HepG2 (cell line): Measurements from ENCODE around the gene AFG1L. TPM values are rescaled to one million over a fixed set of nuclear protein-coding genes. Genes with fewer than 3 reads are reported as not detected.

Experiments
- ELF4 ChIP-seq: sonication (generic); formaldehyde crosslinking; IDR thresholded peaks from 2 replicates; pipeline ENCODE4 v1.5.0; 2020; ENCODE audit warnings: missing genetic modification reagents, mild to moderate bottlenecking, moderate library complexity, borderline replicate concordance
- MTA1 ChIP-seq: sonication (generic); formaldehyde crosslinking; IDR thresholded peaks from 2 replicates; pipeline ENCODE4 v1.4.0; 2020; ENCODE audit warnings: missing genetic modification reagents, mild to moderate bottlenecking, borderline replicate concordance
- MTF2 ChIP-seq: sonication (generic); formaldehyde crosslinking; IDR thresholded peaks from 2 replicates; pipeline ENCODE4 v1.5.0; 2020; ENCODE audit warnings: missing genetic modification reagents, borderline replicate concordance
- MYNN ChIP-seq: sonication (generic); formaldehyde crosslinking; IDR thresholded peaks from 2 replicates; pipeline ENCODE4 v1.4.0; 2020; ENCODE audit warnings: mild to moderate bottlenecking, low read depth, missing genetic modification reagents
- MYPOP ChIP-seq: sonication (generic); formaldehyde crosslinking; IDR thresholded peaks from 2 replicates; pipeline ENCODE4 v1.8.1; 2023; ENCODE audit warnings: mild to moderate bottlenecking, moderate library complexity, missing genetic modification reagents
- NCOA1 ChIP-seq: sonication (generic); formaldehyde crosslinking; IDR thresholded peaks from 2 replicates; pipeline ENCODE4 v1.9.0; 2021; ENCODE audit warnings: missing genetic modification reagents
- NFYB ChIP-seq: sonication (generic); formaldehyde crosslinking; IDR thresholded peaks from 2 replicates; pipeline ENCODE4 v1.4.0; 2020; ENCODE audit warnings: missing genetic modification reagents
- RXRA ChIP-seq: sonication (generic); formaldehyde crosslinking; IDR thresholded peaks from 2 replicates; pipeline ENCODE4 v1.5.1; 2020; ENCODE audit warnings: missing genetic modification reagents
- SMARCE1 ChIP-seq: fragments of 450-650 bp; IDR thresholded peaks from 2 replicates; pipeline ENCODE4 v1.6.1; 2017; ENCODE audit warnings: borderline replicate concordance
- TOE1 ChIP-seq: sonication (generic); formaldehyde crosslinking; IDR thresholded peaks from 2 replicates; pipeline ENCODE4 v1.4.0; 2020; ENCODE audit warnings: mild to moderate bottlenecking, missing genetic modification reagents
- ZBTB7A ChIP-seq: sonication (generic); formaldehyde crosslinking; IDR thresholded peaks from 2 replicates; pipeline ENCODE4 v1.8.0; 2022; ENCODE audit warnings: mild to moderate bottlenecking, missing genetic modification reagents
- ZBTB8A ChIP-seq: sonication (generic); formaldehyde crosslinking; IDR thresholded peaks from 2 replicates; pipeline ENCODE4 v1.4.0; 2020; ENCODE audit warnings: mild to moderate bottlenecking, low read depth, missing genetic modification reagents, borderline replicate concordance
- ZNF460 ChIP-seq: sonication (generic); formaldehyde crosslinking; IDR thresholded peaks from 2 replicates; pipeline ENCODE4 v1.5.1; 2020; ENCODE audit warnings: missing genetic modification reagents, mild to moderate bottlenecking, borderline replicate concordance
- ZNF644 ChIP-seq: IDR thresholded peaks from 2 replicates; pipeline ENCODE4 v1.6.1; 2016; ENCODE audit warnings: low read depth
- ZNF713 ChIP-seq: sonication (generic); formaldehyde crosslinking; IDR thresholded peaks from 2 replicates; pipeline ENCODE4 v1.4.0; 2020; ENCODE audit warnings: mild to moderate bottlenecking, missing genetic modification reagents
- ZNF879 ChIP-seq: sonication (generic); formaldehyde crosslinking; IDR thresholded peaks from 2 replicates; pipeline ENCODE4 v1.8.1; 2023; ENCODE audit warnings: missing genetic modification reagents
- polyA plus RNA-seq, 8 experiments: library from polyadenylated mRNA; depleted of rRNA in 3 of 8; stranded (reverse) in 7 of 8; unstranded in 1 of 8; fragments of >200 nt; fragmentation: Illumina TruSeq in 4 of 8; extraction: Trizol in 4 of 8; gene quantifications; 2 replicates each; pipeline versions ENCODE4 v1.2.1 to v1.2.3, GENCODE V29; 2011 to 2016; ENCODE audit warnings: low read depth in 4 of 8, missing spikeins in 1 of 8, mixed read lengths in 1 of 8; ENCODE audit not compliant: insufficient read depth in 1 of 8
- total RNA-seq, 5 experiments: library from RNA; depleted of rRNA; stranded (reverse); fragments of >200 nt; fragmentation: Illumina TruSeq; extraction: Trizol; gene quantifications; 2 replicates each; pipeline ENCODE4 v1.2.3, GENCODE V29; 2016; ENCODE audit warnings: low read depth in 1 of 5
- TF ChIP-seq, protein P1 (sequence below): sonication (generic); formaldehyde crosslinking; IDR thresholded peaks from 2 replicates; pipeline ENCODE4 v1.5.0; 2020; ENCODE audit warnings: mild to moderate bottlenecking, missing genetic modification reagents
- TF ChIP-seq, protein P2 (sequence below), 2 experiments: IDR thresholded peaks; 2 replicates each; pipeline ENCODE4 v1.6.1; 2011 to 2012; ENCODE audit warnings: low read length in 2 of 2, borderline replicate concordance in 1 of 2, low read depth in 1 of 2, mild to moderate bottlenecking in 1 of 2, moderate library complexity in 1 of 2
- TF ChIP-seq, protein P3 (sequence below): sonication (generic); formaldehyde crosslinking; IDR thresholded peaks from 2 replicates; pipeline ENCODE4 v1.4.0; 2020; ENCODE audit warnings: mild to moderate bottlenecking, missing genetic modification reagents, borderline replicate concordance

AFG1L gene
- total and polyA plus RNA-seq, 2 of the 13 experiments (the other 11 are each of a cell fraction or from before 2014, with no cell fraction given): 3.1 to 14.0 TPM

DNA sequence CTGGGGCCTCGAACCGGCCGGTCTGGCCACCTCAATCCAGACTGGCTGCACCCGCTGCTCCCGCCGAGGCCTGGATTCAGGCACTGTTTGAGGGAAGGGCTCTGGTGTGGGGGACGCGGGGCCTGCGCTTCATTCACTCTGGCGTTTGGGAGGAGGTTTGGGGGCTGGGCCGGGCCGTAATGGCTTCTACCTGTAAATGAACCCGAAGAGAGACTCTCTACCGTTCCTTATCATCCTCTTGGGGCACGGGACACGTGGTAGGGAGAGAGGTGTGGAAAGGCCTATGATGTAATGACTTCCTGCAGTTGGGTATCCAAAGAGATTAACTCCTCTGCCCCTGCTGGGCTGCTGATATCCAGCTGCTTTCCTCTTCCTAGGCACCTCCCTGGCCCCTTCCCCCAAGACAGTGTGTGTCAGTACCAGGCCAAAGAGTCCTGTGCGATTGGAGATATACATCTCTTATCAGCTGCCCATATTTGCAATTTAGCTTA lies 267.7 kb downstream of the AFG1L start (continued):
- TF ChIP-seq, protein P1, sequence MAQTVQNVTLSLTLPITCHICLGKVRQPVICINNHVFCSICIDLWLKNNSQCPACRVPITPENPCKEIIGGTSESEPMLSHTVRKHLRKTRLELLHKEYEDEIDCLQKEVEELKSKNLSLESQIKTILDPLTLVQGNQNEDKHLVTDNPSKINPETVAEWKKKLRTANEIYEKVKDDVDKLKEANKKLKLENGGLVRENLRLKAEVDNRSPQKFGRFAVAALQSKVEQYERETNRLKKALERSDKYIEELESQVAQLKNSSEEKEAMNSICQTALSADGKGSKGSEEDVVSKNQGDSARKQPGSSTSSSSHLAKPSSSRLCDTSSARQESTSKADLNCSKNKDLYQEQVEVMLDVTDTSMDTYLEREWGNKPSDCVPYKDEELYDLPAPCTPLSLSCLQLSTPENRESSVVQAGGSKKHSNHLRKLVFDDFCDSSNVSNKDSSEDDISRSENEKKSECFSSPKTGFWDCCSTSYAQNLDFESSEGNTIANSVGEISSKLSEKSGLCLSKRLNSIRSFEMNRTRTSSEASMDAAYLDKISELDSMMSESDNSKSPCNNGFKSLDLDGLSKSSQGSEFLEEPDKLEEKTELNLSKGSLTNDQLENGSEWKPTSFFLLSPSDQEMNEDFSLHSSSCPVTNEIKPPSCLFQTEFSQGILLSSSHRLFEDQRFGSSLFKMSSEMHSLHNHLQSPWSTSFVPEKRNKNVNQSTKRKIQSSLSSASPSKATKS: no peak
- TF ChIP-seq MTF2 (CRISPR knock-in tag): no peak
- no peak; the same call in 1 of the 2 replicates for TF ChIP-seq NFYB (CRISPR knock-in tag)
- no peak for TF ChIP-seq ZBTB7A
- TF ChIP-seq ZNF879 (CRISPR knock-in tag): no peak
- no peak for TF ChIP-seq ZBTB8A (CRISPR knock-in tag)
- TF ChIP-seq MTA1 (CRISPR knock-in tag): no peak
- no peak for TF ChIP-seq NCOA1 (CRISPR knock-in tag)
- no peak for TF ChIP-seq ELF4 (CRISPR knock-in tag)
- no peak for TF ChIP-seq ZNF713 (CRISPR knock-in tag)
- no peak for TF ChIP-seq TOE1 (CRISPR knock-in tag)
- TF ChIP-seq, protein P2, sequence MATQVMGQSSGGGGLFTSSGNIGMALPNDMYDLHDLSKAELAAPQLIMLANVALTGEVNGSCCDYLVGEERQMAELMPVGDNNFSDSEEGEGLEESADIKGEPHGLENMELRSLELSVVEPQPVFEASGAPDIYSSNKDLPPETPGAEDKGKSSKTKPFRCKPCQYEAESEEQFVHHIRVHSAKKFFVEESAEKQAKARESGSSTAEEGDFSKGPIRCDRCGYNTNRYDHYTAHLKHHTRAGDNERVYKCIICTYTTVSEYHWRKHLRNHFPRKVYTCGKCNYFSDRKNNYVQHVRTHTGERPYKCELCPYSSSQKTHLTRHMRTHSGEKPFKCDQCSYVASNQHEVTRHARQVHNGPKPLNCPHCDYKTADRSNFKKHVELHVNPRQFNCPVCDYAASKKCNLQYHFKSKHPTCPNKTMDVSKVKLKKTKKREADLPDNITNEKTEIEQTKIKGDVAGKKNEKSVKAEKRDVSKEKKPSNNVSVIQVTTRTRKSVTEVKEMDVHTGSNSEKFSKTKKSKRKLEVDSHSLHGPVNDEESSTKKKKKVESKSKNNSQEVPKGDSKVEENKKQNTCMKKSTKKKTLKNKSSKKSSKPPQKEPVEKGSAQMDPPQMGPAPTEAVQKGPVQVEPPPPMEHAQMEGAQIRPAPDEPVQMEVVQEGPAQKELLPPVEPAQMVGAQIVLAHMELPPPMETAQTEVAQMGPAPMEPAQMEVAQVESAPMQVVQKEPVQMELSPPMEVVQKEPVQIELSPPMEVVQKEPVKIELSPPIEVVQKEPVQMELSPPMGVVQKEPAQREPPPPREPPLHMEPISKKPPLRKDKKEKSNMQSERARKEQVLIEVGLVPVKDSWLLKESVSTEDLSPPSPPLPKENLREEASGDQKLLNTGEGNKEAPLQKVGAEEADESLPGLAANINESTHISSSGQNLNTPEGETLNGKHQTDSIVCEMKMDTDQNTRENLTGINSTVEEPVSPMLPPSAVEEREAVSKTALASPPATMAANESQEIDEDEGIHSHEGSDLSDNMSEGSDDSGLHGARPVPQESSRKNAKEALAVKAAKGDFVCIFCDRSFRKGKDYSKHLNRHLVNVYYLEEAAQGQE (IDR thresholded peaks at IDR 0.05; ENCODE audit: borderline replicate concordance in 1 of 2, low read depth in 1 of 2, low read length in 2 of 2): no peak
- TF ChIP-seq, protein P3, sequence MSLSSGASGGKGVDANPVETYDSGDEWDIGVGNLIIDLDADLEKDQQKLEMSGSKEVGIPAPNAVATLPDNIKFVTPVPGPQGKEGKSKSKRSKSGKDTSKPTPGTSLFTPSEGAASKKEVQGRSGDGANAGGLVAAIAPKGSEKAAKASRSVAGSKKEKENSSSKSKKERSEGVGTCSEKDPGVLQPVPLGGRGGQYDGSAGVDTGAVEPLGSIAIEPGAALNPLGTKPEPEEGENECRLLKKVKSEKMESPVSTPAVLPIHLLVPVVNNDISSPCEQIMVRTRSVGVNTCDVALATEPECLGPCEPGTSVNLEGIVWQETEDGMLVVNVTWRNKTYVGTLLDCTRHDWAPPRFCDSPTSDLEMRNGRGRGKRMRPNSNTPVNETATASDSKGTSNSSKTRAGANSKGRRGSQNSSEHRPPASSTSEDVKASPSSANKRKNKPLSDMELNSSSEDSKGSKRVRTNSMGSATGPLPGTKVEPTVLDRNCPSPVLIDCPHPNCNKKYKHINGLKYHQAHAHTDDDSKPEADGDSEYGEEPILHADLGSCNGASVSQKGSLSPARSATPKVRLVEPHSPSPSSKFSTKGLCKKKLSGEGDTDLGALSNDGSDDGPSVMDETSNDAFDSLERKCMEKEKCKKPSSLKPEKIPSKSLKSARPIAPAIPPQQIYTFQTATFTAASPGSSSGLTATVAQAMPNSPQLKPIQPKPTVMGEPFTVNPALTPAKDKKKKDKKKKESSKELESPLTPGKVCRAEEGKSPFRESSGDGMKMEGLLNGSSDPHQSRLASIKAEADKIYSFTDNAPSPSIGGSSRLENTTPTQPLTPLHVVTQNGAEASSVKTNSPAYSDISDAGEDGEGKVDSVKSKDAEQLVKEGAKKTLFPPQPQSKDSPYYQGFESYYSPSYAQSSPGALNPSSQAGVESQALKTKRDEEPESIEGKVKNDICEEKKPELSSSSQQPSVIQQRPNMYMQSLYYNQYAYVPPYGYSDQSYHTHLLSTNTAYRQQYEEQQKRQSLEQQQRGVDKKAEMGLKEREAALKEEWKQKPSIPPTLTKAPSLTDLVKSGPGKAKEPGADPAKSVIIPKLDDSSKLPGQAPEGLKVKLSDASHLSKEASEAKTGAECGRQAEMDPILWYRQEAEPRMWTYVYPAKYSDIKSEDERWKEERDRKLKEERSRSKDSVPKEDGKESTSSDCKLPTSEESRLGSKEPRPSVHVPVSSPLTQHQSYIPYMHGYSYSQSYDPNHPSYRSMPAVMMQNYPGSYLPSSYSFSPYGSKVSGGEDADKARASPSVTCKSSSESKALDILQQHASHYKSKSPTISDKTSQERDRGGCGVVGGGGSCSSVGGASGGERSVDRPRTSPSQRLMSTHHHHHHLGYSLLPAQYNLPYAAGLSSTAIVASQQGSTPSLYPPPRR (CRISPR knock-in tag): peak; percentile 19; the same call in 1 of the 2 replicates
- TF ChIP-seq RXRA (CRISPR knock-in tag): 0 out of 2 replicates have a peak, but pooled peaks have one; percentile 27
- no peak for TF ChIP-seq ZNF644 (CRISPR knock-in tag)
- peak; percentile 63; the same call in 1 of the 2 replicates for TF ChIP-seq MYPOP
- no peak for TF ChIP-seq SMARCE1
- no peak for TF ChIP-seq ZNF460 (CRISPR knock-in tag)
- TF ChIP-seq MYNN (CRISPR knock-in tag): no peak; the same call in 1 of the 2 replicates
